Body of pancreas (tissue), 4 donors: Measurements from ENCODE around the gene SLC26A11. TPM values are rescaled to one million over a fixed set of nuclear protein-coding genes. Genes with fewer than 3 reads are reported as not detected.

Experiments
- ATAC-seq: fragments of 150-250 bp; one replicate; pipeline ENCODE4 v1.9.1; 2016
- DNase-seq, 4 donors: peaks; one replicate each; pipeline ENCODE4 v3.0.0-alpha.2; 2019
- H3K27ac ChIP-seq, 4 donors: fragments of 200-600 bp; sonication (generic); 1 replicate in 3 of 4; 2 replicates in 1 of 4; pipeline versions ENCODE4 v1.5.1 to v1.6.1; 2016 to 2019; ENCODE audit warnings: mild to moderate bottlenecking in 1 of 4, mixed read lengths in 1 of 4, moderate library complexity in 1 of 4
- H3K27me3 ChIP-seq, 2 donors: fragments of 200-600 bp; sonication (generic); one replicate each; pipeline ENCODE4 v1.6.0; 2016; ENCODE audit warnings: mild to moderate bottlenecking in 1 of 2
- H3K36me3 ChIP-seq, 2 donors: fragments of 200-600 bp; sonication (generic); replicated peaks in 1 of 2; 2 replicates each; pipeline ENCODE4 v1.5.1; 2016; ENCODE audit warnings: low read depth in 2 of 2; ENCODE audit not compliant: insufficient read depth in 1 of 2
- H3K4me1 ChIP-seq: fragments of 200-600 bp; sonication (generic); one replicate; pipeline ENCODE4 v1.6.0; 2016
- H3K4me3 ChIP-seq, 2 donors: fragments of 200-600 bp; sonication (generic); 1 replicate in 1 of 2; 2 replicates in 1 of 2; pipeline ENCODE4 v1.5.1; 2016 to 2019
- H3K9me3 ChIP-seq, 3 donors: fragments of 200-600 bp; sonication (generic); 1 replicate in 2 of 3; 2 replicates in 1 of 3; pipeline ENCODE4 v1.5.1; 2016
- POLR2A ChIP-seq, 3 donors: fragments of 450-650 bp; IDR thresholded peaks; one replicate each; pipeline ENCODE4 v1.6.1; 2016; ENCODE audit warnings: antibody characterized with exemption in 3 of 3, mild to moderate bottlenecking in 2 of 3
- WGBS, 2 donors: methylation state at CpG; one replicate each; pipeline ENCODE4 v1.1.5; 2017; 5-methylcytosine and 5-hydroxymethylcytosine counted together
- intact Hi-C: fragments of 100-400 bp; cut with DNase I; formaldehyde crosslinking; loops from one replicate; pipeline ENCODE4 v1.15.1; 2023
- total RNA-seq, 2 donors: library from RNA; depleted of rRNA; stranded (reverse); fragments of >200 nt; gene quantifications; one replicate each; pipeline ENCODE4 v1.1.0, GENCODE V29; 2016
- TF ChIP-seq, protein P1 (sequence below), 7 experiments: fragments of 450-650 bp in 4 of 7; fragments of 200-600 bp in 3 of 7; sonication (generic) in 3 of 7; IDR thresholded peaks; one replicate each; pipeline ENCODE4 v1.5.1; 2016 to 2019; ENCODE audit warnings: antibody characterized with exemption in 7 of 7

SLC26A11 gene
- total RNA-seq, 2 donors from 2014 or later, result 7.5 to 11.5 TPM

DNA sequence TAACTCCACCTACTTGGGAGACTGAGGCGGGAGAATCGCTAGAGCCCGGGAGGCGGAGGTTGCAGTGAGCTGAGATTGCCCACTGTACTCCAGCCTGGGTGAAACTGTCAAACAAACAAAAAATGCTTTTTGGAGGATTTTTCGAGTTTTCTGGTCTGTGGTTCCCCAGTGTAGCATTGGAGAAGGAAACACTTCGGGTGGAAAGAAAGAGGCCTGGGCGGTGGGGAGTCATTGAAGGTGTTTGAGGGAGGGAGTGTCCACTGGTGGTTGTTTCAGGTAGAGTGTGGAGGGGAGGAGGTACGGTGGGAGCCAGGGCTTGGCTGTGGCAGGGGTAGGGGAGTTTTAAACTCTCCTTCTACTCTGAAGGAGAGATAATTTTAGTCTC lies 41.7 kb downstream of the SLC26A11 start:
- Histone ChIP-seq H3K9me3 (no peaks in the 10 kb centered on the region), H3K36me3 (no peaks in the 10 kb centered on the region), H3K4me3 (no peak overlapping the region), H3K27ac (peak overlapping the region; percentile 95 to 99 (median 96)), H3K27me3 (no peaks in the 10 kb centered on the region), H3K4me1 (peaks cover 47% of the 10 kb centered on the region)
- ATAC-seq (no peak), DNase-seq (no peak)
- intact Hi-C loops, result loop anchor here (10.0 kb wide), 1 partner anchor 167 kb away; no protein-coding TSS in a partner anchor
- TF ChIP-seq, protein P1, sequence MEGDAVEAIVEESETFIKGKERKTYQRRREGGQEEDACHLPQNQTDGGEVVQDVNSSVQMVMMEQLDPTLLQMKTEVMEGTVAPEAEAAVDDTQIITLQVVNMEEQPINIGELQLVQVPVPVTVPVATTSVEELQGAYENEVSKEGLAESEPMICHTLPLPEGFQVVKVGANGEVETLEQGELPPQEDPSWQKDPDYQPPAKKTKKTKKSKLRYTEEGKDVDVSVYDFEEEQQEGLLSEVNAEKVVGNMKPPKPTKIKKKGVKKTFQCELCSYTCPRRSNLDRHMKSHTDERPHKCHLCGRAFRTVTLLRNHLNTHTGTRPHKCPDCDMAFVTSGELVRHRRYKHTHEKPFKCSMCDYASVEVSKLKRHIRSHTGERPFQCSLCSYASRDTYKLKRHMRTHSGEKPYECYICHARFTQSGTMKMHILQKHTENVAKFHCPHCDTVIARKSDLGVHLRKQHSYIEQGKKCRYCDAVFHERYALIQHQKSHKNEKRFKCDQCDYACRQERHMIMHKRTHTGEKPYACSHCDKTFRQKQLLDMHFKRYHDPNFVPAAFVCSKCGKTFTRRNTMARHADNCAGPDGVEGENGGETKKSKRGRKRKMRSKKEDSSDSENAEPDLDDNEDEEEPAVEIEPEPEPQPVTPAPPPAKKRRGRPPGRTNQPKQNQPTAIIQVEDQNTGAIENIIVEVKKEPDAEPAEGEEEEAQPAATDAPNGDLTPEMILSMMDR (IDR thresholded peaks at IDR 0.05), result no peak
- TF ChIP-seq POLR2A (IDR thresholded peaks at IDR 0.05), result no peak
- 48 to 59% methylated on average over 8 of the region's 8 CpGs for WGBS, 2 donors

DNA sequence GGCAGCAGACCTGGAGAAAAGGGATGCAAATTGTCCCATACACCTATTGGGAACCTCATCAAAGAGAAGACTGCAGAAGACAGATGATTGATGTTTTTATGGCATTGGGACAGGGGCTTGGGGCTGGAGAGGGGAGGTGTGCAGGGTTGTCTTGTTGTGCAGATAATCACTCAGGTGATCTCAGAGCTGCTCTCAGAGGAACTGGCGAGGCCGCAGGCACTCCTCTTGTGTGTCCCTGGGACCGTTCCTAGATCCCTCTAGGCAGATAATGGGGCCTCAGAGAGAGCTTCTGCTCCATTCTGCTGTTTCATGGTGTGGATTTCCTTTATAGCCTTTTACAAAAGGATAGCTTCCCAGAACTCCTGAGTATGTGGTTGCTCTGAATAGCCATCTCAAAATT lies 42.1 kb downstream of the SLC26A11 start:
- Histone ChIP-seq H3K27me3 (no peaks in the 10 kb centered on the region), H3K9me3 (no peaks in the 10 kb centered on the region), H3K4me1 (peaks cover 47% of the 10 kb centered on the region), H3K4me3 (no peak overlapping the region), H3K36me3 (no peaks in the 10 kb centered on the region), H3K27ac (peak overlapping the region; percentile 72 to 99 (median 96))
- TF ChIP-seq, protein P1 (IDR thresholded peaks at IDR 0.05), result no peak
- no peak for TF ChIP-seq POLR2A (IDR thresholded peaks at IDR 0.05)
- 32 to 34% methylated on average over 3 of the region's 3 CpGs for WGBS, 2 donors
- ATAC-seq, result no peak
- no peak for DNase-seq
- intact Hi-C loops, result loop anchor here (10.0 kb wide), 1 partner anchor 167 kb away; no protein-coding TSS in a partner anchor

DNA sequence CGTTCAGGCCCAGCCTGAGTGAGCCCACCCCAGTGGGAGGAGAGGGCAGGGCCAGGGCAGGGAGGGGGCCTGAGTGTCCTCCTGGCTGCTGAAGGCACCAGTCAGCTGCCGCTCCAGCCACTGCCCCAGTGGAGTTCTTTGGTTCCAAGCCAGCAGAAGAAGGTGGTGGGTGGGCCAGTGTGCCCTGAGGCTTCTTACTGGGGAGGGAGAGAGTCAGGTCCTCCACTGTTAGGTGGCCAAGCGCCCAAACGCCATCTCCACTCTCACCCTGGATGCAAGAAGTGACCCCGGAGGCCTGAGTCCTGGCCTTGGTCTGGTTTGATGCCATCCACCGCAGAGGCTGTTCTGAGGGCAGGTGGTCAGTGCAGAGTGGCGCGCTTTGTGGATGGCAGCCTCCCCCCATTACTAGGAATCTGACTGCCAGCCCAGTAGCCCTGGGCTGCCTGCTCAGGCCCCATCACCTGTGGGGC lies 42.6 kb downstream of the SLC26A11 start:
- Histone ChIP-seq H3K4me1 (peaks cover 47% of the 10 kb centered on the region), H3K4me3 (no peak overlapping the region), H3K36me3 (no peaks in the 10 kb centered on the region), H3K27ac (peak overlapping the region; percentile 72 to 99 (median 96)), H3K9me3 (no peaks in the 10 kb centered on the region), H3K27me3 (no peaks in the 10 kb centered on the region)
- DNase-seq (no peak), ATAC-seq (no peak)
- TF ChIP-seq, protein P1 (IDR thresholded peaks at IDR 0.05), result no peak
- TF ChIP-seq POLR2A (IDR thresholded peaks at IDR 0.05), result no peak
- intact Hi-C loops, result loop anchor here (10.0 kb wide), 1 partner anchor 168 kb away; no protein-coding TSS in a partner anchor
- WGBS, 2 donors, result 80 to 86% methylated on average over 1 to 8 of the region's 8 CpGs

DNA sequence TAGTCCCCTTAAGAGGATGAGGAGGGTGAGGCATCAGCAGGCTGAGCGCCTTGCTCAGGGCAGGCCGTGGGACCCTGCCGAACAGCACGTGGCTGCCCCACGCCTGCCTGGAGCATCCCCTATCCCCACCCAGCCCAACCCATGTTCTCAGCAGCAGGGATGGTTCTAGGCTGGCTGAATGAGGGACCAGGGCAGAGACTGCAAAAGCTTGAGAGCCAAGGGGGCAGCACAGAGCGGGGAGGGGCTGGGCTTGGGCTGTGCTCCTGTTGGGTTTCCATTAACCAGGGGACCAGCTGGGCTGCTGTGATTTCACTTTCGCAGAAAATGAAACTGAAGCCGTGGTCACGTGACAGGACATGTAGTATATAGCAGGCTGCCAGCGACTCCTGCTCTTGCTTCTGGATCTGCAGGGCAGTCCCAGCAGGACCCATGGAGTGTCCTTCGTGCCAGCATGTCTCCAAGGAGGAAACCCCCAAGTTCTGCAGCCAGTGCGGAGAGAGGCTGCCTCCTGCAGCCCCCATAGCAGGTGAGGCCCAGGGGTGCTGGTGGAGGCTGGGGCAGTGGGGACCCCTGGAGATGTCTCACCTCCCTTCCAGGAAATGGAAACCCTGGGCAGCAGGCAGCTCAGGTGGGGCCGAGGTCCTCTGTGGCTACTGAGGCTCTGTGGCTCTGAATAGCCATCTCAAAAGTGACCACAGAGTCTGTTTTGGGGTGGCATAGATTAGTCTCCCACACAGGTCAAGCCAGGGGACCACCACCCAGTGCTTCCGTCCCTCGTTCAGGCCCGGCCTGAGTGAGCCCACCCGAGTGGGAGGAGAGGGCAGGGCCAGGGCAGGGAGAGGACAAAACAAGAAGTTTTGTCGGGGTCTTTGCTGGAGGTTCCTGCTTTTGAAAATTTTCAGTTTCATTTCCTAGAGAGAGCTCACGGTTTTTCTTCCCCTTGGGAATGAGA lies 43.3 kb downstream of the SLC26A11 start:
- intact Hi-C loops, result loop anchor here (10.0 kb wide), 1 partner anchor 169 kb away; no protein-coding TSS in a partner anchor
- Histone ChIP-seq H3K4me3 (peak overlapping the region in 1 of 2 donors; percentile 9), H3K27ac (peak overlapping the region; percentile 72 to 99 (median 96)), H3K4me1 (peaks cover 47% of the 10 kb centered on the region), H3K36me3 (no peaks in the 10 kb centered on the region), H3K27me3 (no peaks in the 10 kb centered on the region), H3K9me3 (no peaks in the 10 kb centered on the region)
- peak; percentile 79 to 92 (median 89) for DNase-seq
- 31 to 41% methylated on average over 11 to 19 of the region's 19 CpGs for WGBS, 2 donors
- ATAC-seq, result peak; percentile 56
- TF ChIP-seq, protein P1 (IDR thresholded peaks at IDR 0.05), result peak in 3 of 7 experiments; percentile 12 to 23 (median 16)
- peak; percentile 21 to 92 (median 87) for TF ChIP-seq POLR2A (IDR thresholded peaks at IDR 0.05)
